ENCODE results near the gene SLCO3A1.

SLCO3A1 gene

DNA sequence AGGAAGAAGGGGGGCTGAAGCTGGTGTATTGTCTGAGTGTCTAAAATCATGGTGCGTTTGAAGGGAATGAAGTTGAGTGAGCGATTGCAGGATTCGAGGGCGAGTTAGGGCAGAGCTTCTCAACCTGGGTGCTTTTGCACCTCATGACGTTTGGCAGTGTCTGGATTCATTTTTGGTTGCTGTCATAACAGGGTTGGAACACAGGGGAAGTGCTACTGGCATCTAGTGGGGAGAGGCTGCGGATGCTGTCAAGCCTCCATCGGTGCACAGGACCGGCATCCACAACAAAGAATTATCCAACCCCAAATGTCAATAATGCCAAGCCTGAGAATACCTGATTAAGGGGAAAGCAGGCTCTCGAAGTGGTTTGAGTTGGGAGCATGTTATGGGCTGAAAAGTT, 120.0 kb downstream of the SLCO3A1 start:
- no peak for DNase-seq

- no peak for DNase-seq
Observed at GRCh38 chr15:91974321-91974720, 120.8 kb downstream of the SLCO3A1 start.

GRCh38 chr15:91975241-91975978, 121.9 kb downstream of the SLCO3A1 start:
- no peak for DNase-seq

DNA sequence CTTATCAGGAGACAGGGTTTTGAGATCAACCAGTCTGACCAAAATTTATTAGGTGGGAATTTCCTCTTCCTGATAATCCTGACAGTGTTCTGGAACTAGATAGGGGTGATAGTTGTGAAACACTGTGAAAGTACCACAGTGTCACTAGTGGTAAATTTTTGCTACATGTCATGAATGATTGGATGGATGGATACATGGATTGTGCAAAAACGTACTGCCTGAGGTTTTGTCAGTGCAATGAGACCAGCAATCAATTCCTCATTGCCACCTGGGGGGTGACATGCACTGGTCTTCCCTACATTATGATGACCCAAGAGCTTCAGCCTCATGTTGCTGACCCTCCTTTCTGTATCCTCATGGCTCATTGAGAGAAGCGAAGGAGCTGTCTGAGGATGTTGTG, 123.5 kb downstream of the SLCO3A1 start:
- no peak for DNase-seq

DNA sequence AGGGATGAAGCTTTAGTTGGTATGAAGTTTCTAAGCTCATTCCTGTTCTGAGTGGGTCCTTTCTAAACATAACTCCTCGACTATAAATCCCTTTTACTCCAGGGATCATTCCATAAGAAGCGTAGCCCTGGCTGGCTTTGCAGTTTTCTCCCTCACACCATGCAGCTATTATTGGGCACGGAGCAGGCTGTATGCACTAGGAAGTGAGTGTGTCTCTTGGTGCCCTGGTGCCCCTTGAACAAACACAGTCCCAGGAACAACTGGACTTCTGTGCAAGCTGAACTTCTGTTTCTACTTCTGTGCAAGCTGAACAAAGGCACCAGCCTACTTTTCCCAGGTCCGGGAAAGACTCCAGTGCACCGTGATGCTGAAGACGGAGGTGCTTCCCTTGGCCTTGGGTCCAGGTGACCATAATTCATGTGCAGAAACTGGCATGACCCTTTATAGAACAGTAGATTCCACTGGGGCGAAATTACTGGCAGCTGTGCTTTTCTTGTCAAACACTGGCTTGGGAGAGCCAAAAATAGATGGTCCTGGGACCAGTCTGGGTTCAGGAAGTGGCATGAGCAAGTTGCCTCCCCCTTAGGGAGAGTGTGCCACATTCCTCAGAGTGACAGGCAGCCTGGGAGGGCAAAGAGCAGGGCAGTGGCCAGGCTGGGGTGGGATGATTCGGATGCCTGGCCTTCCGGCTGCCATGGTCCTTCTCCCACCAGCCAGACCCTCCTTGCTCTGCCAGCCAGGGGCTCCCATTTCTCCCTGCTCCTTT, 127.2 kb downstream of the SLCO3A1 start:
- DNase-seq: no peak

- DNase-seq: no peak
Observed at GRCh38 chr15:91981821-91982800, 128.6 kb downstream of the SLCO3A1 start.

DNA sequence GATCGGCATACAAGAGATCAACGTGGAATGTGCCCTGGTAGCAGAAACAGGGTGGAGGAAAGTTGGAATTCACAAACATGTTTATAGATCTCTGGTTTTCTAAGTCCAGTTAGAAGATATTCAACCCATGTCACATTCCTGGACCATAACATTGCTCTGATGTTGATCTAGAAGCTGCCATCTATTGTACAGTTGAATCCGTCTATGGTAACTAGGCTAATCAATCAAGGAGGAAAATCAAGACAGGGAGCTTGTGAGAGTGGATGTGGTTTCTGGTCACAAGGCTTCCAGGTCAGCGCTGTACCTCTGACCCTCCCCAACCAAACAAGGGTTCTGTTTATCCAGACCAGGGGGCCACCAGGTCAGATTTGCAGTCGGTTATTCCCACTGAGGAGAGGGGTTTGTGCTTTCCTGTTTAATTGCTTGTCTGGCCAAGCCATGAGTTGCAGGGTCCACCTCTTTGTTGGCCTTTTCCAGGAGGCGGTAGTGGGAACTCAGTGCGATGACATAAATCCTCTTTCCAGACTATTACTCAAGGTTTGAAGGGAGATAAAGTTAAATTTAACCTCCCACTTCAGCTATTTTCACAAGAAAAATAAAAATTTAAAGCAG, 130.3 kb downstream of the SLCO3A1 start:
- no peak for DNase-seq

DNA sequence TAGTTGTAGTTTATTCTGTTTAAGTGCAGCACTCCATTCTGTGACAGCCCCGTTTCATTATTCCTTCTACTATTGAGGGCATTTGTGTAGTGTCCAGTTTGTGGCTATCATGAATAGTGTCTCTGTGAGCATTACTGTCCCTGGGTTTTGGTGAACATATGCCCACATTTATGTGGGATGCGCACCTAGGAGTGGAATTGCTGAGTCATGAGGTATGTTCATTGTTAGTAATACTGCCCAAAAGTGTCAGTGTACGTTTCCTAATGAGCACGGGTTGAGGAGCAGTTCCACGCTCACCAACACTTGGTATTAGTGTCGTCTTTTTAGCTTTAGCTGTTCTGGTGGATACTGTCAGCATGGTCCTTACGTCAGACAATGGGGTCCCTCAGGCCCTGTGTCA, 131.8 kb downstream of the SLCO3A1 start:
- DNase-seq: no peak

DNA sequence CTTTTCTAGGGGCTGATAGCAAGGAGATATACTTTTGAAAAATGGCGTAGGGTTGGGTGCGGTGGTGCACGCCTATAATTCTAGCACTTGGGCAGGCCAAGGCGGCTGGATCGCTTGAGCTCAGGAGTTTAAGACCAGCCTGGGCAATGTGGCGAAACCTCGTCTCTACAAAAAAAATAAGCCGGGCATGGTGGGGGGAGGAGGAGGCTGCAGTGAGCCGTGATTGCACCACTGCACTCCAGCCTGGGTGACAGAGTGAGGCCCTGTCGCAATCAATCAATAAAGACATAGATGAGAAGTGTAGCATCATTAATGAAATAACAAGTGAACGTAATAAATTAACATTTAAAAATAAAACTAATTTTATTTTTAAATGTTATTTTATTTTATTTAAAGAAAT, 134.6 kb downstream of the SLCO3A1 start:
- DNase-seq: no peak

DNA sequence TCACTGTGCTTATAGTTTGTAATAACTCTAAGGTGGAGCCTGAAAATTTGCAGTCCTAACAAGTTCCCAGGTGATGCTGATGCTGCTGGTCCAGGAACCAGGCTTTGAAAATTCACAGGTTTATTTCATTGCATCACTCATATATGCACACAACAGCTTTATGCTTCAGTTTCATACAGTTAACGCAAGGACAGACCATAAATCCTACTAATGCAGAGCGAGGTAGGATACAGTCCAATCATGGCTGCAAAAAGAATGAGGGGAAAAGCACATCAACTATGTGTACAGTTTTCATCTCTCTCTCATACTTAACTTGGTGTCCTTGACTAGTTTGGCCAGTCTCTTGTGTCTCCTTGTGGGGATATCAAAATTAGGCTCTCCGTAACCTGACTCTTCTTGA, 135.1 kb downstream of the SLCO3A1 start:
- no peak for DNase-seq

- DNase-seq: no peak
Observed at GRCh38 chr15:91989821-91990220, 136.3 kb downstream of the SLCO3A1 start.

GRCh38 chr15:91992945-91993344, 139.4 kb downstream of the SLCO3A1 start:
- no peak for DNase-seq

DNA sequence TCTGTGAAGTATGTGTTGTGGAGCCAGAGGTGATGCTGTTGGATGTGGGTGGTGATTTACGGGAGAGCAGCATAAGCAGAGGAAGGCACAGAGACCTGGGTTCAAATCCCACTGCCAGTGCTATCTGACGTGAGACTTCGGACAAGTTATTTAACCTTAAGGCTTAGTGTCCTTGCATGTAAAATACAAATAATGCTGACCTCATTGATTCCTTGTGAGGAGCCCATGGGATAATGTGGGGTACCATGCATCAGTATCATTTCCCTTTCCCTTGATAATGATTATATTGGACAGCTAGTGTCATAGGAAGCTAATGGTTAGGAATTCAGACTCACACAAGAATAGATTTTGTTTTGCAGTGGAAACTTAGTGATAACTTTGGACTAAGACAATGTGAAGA, 141.6 kb downstream of the SLCO3A1 start:
- no peak for DNase-seq

DNA sequence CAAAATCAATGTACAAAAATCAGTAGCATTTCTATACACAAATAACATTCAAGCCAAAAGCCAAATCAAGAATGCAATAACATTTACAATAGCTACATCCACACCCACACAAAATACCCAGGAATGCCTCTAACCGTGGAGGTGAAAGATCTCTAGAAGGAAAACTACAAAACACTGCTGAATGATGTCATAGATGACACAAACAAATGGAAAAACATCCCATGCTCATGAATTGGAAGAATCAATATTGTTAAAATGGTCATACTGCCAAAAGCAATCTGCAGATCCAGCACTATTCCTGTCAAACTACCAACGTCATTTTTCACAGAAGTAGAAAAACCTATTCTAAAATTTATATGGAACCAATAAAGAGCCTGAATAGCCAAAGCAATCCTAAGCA, 143.7 kb downstream of the SLCO3A1 start:
- DNase-seq: no peak

DNA sequence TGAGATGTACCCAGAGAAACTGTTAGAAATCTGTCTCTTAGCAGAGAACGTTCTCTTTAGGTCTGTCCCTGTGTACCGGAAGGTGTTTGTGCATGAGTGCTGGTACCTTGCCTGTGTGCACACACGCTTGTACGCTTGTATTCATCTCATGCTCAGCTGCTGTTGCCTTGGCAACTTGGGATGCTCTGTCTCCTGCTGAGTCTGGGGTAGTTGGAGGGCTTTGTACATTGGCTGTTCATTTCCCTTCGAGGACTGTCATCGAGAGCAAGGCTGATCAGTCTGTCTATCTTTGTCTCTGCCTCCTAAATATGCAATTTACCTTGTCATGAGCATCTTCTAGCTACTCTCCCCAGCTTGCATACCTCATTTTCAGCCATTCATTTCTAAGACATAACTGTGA, 147.2 kb downstream of the SLCO3A1 start:
- DNase-seq: no peak

DNA sequence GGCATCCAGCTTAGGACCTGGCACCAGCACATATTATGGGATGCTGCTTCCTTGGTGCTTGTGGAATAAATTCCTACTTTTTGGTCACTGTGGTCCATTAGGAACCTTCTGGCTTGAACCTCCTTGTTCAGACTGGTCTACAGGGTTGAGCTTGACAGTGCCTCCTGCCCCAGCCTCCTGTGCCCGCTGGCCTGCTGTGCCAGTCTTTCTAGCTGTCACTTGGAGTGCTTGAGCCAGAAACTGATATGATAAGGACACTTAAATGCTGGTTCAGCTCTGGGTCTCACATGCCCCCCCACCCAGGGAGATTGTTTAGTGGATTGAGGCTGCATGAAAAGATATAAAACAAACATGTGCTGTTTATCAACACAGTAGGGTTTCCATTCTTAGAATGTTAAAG, 147.8 kb downstream of the SLCO3A1 start:
- no peak for DNase-seq

GRCh38 chr15:92002666-92003065, 149.2 kb downstream of the SLCO3A1 start:
- no peak for DNase-seq

- no peak for DNase-seq
Observed at GRCh38 chr15:92003515-92004067, 150.1 kb downstream of the SLCO3A1 start.

GRCh38 chr15:92005154-92005553, 151.6 kb downstream of the SLCO3A1 start:
- DNase-seq: no peak

DNA sequence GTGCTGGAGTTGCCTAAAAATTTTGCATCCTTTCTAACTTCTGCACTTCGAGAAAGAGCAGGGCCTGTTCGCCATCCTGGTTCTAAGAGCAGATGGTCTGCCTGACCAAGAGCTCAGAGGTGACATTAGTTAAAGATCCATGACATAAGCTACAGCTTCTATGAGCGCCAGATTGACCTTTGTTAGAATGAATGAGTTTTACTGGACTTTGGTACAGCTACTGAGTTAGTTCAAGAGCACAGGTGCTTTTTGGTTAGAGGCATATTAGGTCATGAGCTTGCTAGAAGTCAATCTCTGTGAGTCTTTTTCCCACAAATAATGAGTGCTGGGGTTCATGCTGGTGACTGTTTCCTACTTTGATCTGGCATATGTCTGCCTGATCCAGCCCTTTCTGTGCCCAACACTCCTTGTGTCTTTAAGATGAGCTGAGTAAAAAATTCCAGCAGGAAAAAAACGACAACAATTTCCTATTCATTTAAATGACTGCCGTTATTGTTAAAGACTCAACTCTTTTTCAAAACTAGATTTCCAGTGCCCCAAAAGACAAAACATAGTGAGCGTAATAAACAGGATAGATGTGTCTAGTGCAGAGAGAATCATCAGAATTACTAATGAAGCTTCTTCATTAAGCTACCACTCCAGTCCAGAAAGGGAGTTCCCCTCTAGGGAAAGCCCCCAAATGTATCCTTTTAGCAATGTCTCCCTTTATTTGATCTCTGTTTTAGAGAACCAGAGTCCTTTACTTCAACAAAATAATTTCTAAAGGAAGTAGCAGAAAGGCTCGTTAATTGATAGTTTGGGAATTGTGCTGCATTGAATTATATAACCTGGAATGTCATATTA, 152.9 kb downstream of the SLCO3A1 start:
- no peak for DNase-seq

DNA sequence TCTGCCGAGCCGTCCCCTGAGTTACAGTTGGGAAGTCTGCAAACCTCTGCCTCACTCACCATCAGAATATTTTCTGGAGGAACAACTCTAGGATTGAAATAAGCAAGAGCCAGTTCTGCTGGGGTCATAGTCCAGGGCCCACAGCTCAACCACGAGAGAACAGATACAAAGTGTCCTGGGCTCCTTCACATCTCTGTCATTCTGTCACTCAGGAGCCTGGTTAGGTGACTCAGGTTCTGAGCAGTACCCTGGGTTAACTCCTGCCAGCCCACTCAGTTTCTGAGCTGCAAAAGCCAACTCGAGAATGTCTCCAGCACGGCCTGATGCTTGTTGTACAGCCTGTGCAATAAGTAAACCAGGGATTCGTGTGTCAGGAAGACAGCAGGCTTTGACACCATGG, 155.7 kb downstream of the SLCO3A1 start:
- no peak for DNase-seq
